ENCODE data around the gene RIBC1.
A peak's percentile ranks its signal among the peaks of the same experiment; 100 is the strongest.
"Not testable (repeated sequence)": the region's sequence is repeated elsewhere in the genome, so short reads cannot be mapped to it uniquely, and the experiment has no call there.

Gene RIBC1

DNA sequence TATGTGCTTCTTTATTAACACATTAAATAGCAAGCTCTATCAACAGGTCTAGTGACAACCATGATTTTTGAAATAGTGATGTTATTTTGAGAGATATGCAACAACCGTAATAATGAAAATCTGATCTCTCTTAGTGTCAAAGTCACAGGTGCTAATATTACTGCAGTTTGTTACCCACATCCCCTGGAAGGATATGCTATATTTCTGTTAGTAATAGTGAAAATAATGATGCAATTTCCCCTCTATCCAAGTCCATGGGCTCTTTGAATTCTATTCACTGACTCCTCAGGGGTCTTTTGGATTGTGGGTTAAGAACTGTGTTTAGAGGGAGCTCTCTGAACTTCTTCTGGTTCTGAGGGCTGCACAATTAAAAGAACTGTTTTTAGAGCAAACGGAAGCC, 14.5 kb downstream of the RIBC1 start:
- DNase-seq = no peak

DNA sequence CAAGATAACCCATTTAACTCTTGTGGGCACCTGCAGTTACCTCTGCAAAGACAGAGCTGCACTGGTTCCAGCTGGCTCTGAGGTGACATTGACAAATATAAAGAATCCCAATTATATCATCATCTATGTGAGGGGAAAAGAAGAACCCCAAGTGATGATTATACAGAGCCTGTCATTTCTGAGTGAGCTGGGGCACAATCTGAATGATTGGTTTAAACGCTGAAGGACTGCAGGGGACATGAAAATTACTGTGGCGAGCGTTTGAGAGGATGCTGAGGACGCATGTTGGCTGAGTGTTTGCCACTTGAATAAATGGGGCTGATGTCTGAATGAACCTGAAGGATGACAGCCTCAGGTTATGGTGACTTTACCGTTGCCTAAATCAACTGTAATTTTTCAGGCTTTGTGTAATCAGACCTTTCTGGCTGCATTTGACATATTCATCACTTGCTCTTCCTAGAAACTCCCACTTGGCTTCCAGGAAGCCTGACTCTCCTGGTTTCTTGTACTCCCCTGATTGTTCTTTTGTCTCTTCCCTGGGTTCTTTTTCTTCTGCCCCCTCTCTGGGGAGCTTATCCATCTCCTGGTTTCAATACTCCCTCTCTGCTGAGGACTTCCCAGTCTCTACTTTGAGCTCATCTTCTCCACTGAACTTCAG, 15.6 kb downstream of the RIBC1 start:
- no peak for DNase-seq

DNA sequence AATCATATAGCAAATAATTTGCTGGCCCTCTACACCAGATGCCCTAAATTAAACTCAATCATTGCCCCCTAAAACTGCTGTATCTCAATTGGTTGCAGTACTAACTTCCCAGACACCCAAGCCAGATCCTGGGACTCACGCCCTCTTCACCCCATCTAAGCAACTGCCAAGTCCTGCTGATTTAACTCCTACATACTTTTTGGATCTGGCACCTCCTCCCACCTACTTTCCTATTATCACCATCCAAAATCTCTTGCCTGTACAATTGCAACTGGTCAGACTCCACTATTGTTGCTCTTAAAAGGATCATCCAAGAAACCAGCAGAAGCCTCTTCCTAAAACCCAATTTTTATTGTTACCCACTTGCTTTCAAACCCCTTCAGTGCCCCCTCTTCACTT, 16.2 kb downstream of the RIBC1 start:
- no peak for DNase-seq

DNA sequence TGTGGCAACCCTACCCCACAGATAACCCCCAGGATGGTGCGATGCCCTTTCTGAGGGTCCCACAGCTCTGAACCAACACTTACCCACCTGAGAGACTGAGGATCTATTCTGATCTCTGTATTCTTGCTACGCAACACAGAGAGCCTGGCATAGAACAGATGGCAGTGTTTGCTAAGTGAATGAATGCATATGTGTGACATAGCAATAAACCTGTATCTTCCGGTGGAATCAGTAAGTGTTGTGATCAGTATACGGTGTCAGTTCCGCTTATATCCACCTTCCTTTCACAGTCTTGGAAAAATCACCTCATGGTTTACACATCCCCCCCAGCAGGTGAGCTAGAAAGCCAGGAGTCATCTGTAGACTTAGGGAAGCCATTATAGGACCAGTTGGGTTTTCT, 17.4 kb downstream of the RIBC1 start:
- no peak for DNase-seq

DNA sequence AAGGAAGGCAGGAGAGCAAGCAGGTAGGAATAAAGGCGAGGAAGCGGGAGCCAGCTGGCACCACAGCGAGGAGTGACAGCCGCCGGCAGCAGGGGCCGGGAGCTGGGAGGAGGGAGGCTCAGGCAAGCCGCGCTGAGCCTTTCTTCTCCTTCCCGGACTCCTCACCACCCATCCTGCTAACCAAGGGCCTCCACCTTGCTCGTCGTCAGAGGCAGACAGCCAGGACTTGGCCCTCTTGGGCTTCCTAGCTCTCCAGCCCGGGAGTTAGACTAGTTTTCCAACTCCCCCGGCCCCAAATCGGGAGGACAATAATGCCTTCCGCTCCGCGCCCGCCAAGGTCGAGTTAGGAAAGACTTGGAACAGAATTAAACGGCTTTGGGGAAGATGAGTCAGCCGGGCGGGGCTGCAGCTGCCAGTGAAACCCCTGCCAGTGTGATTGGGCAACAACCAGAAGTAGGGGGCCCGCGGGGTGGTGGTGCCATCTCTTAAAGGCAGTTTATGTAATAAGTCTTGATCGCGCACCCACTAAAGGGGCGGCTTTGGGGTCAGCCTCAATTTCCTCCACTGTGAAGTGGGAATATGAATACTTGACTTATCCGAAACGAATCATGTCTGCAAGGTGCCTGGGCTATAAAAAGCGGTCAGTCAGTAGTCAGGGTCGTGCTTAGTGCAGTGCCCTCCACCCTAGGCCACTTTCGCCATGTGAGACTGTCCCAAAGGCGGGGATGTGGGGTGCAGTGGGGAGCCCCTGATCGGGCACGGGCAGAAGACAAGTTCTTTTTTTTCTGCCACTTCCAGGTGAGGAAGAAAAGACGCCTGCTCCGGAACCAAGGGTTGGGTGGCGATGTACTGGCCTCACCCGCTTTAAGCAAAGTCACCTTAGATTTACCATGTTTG, 18.2 kb downstream of the RIBC1 start:
- no peak for DNase-seq

DNA sequence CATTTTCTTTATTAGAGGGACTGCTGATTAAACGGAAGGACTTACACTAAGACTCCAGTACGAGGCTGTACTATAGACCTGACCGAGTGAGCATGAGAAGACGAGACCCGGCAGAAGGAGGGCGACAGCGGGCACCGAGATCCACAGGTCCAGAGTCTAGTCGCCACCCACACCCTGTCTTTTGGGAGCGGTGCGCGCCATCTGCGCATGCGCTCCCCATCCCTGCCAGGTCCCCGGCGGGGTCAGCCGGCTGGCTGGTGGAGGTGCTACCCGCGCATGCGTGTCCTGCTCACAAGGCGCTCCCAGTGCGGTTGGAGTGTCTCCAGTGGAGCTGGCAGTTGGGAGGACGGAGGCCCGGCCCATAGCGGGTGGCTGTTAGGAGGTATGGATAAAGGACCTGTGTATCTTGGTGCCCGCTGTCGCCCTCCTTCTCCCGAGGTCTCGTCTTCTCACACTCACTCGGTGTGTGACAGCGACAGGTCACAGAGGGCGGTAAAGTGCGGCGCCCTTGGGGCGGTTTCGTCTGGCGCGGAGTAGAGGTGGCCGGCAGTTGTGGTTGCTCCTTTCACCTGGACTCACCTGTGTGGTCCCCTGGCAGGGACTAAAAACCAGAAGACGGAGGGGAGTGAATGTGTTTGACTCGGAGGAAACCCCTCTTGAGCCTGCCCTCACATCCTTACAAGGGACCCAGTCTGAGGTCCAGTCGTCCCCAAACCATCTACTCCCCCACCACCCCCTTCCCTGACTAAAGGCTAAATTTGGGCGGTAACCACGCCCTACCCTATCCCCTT, 19.1 kb downstream of the RIBC1 start:
- DNase-seq = peak in 1 of 2 donors; percentile 32

DNA sequence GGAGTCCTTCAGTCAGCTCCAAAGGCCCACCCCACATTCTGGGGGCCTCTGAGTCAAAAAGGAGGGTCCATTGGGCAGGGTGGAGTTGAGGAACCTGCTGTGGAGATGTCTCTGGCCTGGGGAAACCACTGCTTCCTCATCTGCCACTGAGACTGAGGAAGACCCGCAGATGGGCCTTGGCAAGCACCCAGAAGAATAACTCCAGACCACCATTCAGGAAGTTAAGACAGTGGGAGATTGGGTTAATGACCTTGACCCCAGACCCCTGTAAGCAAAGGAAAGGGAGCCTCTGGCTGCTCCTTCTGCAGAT, 19.6 kb downstream of the RIBC1 start:
- DNase-seq = no peak

DNA sequence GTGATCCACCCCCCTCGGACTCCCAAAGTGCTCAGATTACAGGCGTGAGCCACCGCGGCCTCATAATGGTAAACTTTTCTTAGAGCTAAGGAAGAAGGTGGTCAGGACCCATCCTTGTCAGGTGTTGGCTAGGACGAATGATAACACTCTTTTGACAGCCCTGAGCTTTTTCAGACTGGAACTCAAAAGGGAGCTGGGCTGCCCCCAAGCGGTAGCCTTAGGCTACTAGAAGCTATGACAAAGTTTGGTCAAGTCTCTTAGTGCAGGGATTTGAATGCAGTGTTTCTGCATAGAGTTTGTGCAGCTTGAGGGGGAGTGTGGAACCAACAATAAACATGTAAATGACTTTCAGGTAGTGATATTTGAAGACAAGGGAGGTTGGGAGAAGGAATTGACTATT, 23.3 kb downstream of the RIBC1 start:
- DNase-seq = no peak

DNA sequence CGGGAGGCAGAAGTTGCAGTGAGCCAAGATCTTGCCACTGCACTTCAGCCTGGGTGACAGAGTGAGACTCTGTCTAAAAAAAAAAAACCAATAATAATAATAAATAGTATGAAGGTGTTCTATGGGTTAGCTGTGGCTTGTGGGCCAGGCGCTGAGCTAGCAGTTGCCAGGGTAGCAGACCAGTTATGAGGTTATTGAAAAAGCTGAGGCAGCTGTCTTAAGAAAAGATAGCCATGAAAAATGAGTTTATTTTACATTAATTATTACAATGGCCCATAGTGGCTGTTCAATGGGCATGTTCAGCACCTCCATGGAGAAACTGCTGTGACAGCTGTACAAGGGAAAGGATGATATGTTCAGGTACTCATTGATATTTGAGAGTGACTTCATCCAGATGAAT, 24.8 kb downstream of the RIBC1 start:
- DNase-seq = no peak

DNA sequence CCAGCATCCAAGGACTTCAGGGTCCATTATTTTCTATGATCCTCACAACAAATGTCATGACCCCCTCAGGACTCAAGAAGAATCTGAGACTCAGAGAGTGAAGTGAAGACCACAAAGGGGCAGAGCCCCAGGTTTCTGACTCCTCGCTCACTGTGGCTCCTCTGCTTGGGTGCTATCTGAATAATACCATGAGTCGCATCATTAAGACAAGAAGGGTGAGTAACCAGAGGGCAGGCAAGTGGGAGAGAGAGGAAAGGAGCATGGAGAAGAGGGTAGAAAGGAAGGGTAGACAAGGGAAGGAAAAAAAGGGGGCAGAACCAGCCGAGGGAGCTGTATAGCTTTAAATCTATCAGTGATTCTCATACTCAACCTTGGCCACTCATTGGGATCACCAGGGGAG, 27.0 kb downstream of the RIBC1 start:
- no peak for DNase-seq

DNA sequence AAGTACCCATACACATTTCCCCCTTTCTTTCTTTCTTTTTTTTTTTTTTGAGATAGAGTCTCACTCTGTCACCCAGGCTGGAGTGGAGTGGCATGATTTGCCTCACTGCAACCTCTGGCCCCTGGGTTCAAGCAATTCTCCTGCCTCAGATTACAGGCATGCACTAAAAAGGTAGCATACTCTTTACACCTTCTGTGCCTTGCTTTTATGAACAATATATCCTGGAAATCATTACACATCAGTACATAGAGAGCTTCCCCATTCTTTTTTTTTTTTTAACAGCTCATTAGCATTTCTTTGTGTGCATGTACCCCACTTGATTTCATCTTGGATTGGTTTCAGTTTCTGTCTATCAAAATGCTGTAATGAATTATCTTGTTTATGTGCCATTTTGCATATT, 30.1 kb downstream of the RIBC1 start:
- DNase-seq = no peak

DNA sequence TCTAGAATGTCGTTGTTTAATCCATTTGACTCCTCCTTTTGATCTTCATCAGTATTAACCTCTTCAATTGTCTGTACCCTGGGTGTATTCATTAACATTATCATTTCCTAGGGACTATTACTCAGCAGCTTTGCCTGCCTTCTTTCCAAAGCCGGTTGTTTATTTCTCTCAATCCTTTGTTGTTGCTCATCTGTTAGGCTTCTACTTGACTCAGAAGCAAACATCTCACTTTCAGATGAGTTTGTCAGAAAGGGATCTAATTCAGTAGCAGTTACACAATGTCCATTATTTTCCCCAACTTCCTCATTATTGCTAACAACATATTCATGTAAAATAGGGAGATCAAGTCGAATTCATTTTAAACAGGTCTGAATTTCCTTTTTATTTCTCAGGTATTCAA, 33.6 kb downstream of the RIBC1 start:
- DNase-seq = no peak

DNA sequence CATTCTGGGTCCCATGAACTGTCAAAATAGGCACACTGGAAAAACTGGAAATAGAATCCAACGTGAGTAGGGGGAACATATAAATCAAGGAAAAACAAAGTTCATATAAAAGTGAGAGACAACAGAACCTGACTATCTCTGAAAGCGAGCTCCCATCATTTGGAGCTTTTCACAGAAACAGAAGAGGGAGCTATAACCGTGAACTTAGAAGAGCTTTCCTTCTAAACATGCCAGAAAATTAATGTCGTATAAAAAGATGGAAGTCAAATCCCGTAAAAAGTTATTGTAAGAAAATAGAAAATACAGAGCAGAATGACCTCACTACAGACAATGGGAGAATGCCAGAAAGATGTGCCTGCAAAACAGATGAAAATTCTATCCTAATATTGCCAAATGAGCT, 35.4 kb downstream of the RIBC1 start:
- no peak for DNase-seq

DNA sequence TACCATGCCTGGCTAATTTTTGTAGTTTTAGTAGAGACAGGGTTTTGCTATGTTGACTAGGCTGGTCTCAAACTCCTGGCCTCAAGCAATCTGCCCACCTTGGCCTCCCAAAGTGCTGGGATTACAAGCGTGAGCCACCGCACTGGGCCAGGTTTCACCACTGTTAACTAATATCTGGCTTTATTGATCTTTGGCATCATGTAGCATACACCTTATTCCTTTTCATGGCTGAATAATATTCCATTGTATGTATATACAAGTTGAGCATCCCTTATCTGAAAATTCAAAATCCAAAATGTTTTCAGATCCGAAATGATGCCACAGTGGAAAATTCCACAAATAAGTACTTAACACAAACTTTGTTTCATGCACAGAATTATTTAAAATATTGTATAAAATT, 46.0 kb downstream of the RIBC1 start:
- not testable (repeated sequence) for DNase-seq

DNA sequence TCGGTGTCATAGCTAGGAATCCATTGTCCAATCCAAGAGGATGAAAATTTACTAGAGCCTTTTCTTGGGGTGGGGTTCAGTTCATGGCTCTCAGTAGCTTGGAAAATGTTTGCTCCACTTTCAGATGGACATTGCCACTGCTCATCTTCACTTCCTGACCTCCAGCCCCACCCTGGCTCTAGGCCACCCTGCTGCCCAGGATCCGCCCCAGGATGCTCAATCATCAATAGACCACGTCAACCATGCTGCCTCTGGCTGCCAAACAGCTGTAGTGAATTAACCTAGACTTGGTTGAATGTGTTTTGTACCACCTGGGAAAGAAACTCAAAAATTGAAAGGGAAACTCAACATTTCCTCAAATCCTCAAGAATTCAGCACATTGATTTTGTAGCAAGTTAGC, 48.7 kb downstream of the RIBC1 start:
- no peak for DNase-seq

DNA sequence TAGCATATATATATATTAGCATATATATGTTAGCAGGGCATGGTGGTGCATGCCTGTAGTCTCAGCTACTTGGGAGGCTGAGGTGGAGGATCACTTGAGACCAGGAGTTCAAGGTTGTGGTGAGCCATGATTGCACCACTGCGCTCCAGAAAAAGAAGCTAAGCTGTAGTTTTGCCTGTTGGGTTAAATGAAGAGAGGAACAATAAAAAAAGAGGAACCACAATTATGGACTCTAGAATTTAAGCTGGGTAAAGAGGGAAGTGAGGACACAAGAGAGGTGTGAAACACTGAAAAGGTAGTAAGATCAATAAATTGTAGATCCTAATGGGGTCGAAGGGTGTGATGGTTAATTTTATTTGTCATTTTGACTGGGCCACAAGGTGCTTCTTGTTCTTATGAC, 52.0 kb downstream of the RIBC1 start:
- no peak for DNase-seq

DNA sequence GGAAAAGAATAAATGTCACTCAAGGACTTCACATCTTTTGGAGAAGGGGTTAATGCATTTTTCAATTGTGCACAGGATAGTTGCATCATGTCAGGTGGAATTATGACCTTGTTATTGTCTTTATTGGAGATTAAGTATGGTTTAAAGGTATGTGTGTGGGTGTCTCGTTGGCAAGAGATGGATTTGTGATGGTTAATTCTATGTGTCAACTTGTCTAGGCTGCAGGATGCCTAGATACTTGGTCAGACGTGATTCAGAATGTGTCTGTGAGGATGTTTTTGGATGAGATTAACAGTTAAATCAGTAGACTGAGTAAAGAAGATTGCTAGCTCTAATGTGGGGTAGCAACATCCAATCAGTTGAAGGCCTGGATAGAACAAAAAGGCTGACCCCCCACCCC, 53.7 kb downstream of the RIBC1 start:
- no peak for DNase-seq

DNA sequence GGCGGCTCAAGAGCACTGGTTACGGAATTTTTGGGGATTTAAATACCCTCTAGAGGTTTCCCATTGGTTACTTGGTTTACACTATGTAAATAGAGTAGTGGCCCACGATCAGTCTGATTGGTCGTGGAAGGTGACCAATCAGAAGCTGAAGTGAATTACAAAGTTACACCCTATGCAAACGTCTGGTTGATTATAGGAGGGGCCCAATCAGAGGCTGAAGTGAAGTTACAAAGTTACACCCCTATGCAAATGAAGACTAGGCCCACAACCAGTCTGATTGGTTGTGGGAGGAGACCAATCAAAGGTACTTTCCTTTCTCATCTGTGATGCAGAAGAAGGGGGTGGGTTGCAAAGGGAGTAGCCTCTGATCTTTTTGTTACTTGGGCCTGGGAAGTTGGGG, 56.6 kb downstream of the RIBC1 start:
- no peak for DNase-seq

Data from hippocampal formation (tissue), 2 donors.